ENCODE measurements around the gene SNX9. TPM values are rescaled to one million over a fixed set of nuclear protein-coding genes. Genes with fewer than 3 reads are reported as not detected.

The SNX9 gene
- total and polyA plus RNA-seq, 2 of the 4 experiments (the other 2 are of a cell fraction): 35.3 to 41.2 TPM

- BruUV-seq (replicated peaks): no TSS peak
- H3K4me3 ChIP-seq (ENCODE audit: insufficient read depth, low read depth, low read length): no peak overlapping the region
- no peak overlapping the region for H3K14ac ChIP-seq (replicated peaks; ENCODE audit: low read depth, low read length)
- H3K18ac ChIP-seq (ENCODE audit: low read depth, low read length): no peak overlapping the region
- CTCF ChIA-PET: interaction anchor here (1.1 kb wide), 1 partner anchor 128 kb away, joined by 4 read pairs; no protein-coding TSS in a partner anchor
- H3K27me3 ChIP-seq (ENCODE audit: control insufficient read depth, insufficient read depth, low read length): no peaks in the 10 kb centered on the region
- H3K4me2 ChIP-seq (ENCODE audit: low read depth, low read length): no peak overlapping the region
- no peak overlapping the region for H4K8ac ChIP-seq (ENCODE audit: low read depth in 2 of 2, low read length in 2 of 2)
- no peak overlapping the region for H3K56ac ChIP-seq (ENCODE audit: extremely low read depth, insufficient read depth, low read length)
- no peak for DNase-seq
- no peak overlapping the region for H2AK5ac ChIP-seq (ENCODE audit: low read depth, low read length)
- no peak for TF ChIP-seq RFX5 (IDR thresholded peaks at IDR 0.05; ENCODE audit: low read depth, low read length)
- no peak for TF ChIP-seq MXI1 (IDR thresholded peaks at IDR 0.05; ENCODE audit: borderline replicate concordance, low read depth, low read length)
- TF ChIP-seq POLR2A (IDR thresholded peaks at IDR 0.05; ENCODE audit: low read depth, low read length): no peak
- no peak for TF ChIP-seq RCOR1 (IDR thresholded peaks at IDR 0.05; ENCODE audit: insufficient replicate concordance, low read length)
- no peak for TF ChIP-seq SMC3 (IDR thresholded peaks at IDR 0.05; ENCODE audit: low read depth, low read length)
- no peak for TF ChIP-seq CTCF (conservative IDR thresholded peaks at IDR 0.05; ENCODE audit: low read depth, low read length)
- TF ChIP-seq CHD1 (IDR thresholded peaks at IDR 0.05; ENCODE audit: low read depth, low read length): no peak
- TF ChIP-seq MAZ (IDR thresholded peaks at IDR 0.05; ENCODE audit: borderline replicate concordance, low read depth, low read length): no peak
- TF ChIP-seq MAFK (IDR thresholded peaks at IDR 0.05; ENCODE audit: low read depth, low read length): no peak
- no peak for TF ChIP-seq FOS (IDR thresholded peaks at IDR 0.05; ENCODE audit: low read depth, low read length)
- no peak for TF ChIP-seq RAD21 (IDR thresholded peaks at IDR 0.05; ENCODE audit: low read length)
- no peak for TF ChIP-seq BHLHE40 (IDR thresholded peaks at IDR 0.05; ENCODE audit: low read depth, low read length)
- no peak for TF ChIP-seq USF2 (IDR thresholded peaks at IDR 0.05; ENCODE audit: low read depth, low read length)
- no peak for TF ChIP-seq ELK1 (IDR thresholded peaks at IDR 0.05; ENCODE audit: borderline replicate concordance, low read depth, low read length)
- TF ChIP-seq NFE2L2 (IDR thresholded peaks at IDR 0.05; ENCODE audit: low read depth, low read length): no peak
- no peak overlapping the region for H2BK120ac ChIP-seq (ENCODE audit: low read depth, low read length)
- H4K20me1 ChIP-seq (ENCODE audit: insufficient read depth, low read length): peaks cover 4% of the 10 kb centered on the region
- POLR2A ChIA-PET (ENCODE audit: unreplicated experiment): no interaction called here
- no peak overlapping the region for H3K23ac ChIP-seq (ENCODE audit: low read depth, low read length)
- H2BK20ac ChIP-seq (ENCODE audit: low read depth, low read length): no peak overlapping the region
- H3K79me1 ChIP-seq (ENCODE audit: low read depth in 1 of 2, low read length in 2 of 2): peaks cover 38 to 65% of the 10 kb centered on the region in 2 experiments
- H2BK5ac ChIP-seq (ENCODE audit: low read depth, low read length, poor library complexity, severe bottlenecking): no peak overlapping the region
- H3K4ac ChIP-seq (ENCODE audit: low read depth, low read length): no peak overlapping the region
- H3K36me3 ChIP-seq (ENCODE audit: control insufficient read depth, insufficient read depth, low read length): peaks cover 29% of the 10 kb centered on the region
- no peak overlapping the region for H4K91ac ChIP-seq (ENCODE audit: insufficient read depth, low read depth, low read length)
- no peak for ATAC-seq (ENCODE audit: low read depth)
- H2AK9ac ChIP-seq (replicated peaks; ENCODE audit: low read depth, low read length, poor library complexity): no peak overlapping the region
- no peak overlapping the region for H4K5ac ChIP-seq (ENCODE audit: low read depth, low read length)
- no peak overlapping the region for H3K27ac ChIP-seq (ENCODE audit: insufficient read depth, low read length)
- dilution Hi-C loops (cut with HindIII; ENCODE audit: low sequenced_read_pairs, unreplicated experiment): no loop called here
- no peaks in the 10 kb centered on the region for H3K9me3 ChIP-seq (ENCODE audit: control insufficient read depth, insufficient read depth, low read length)
- in situ Hi-C loops (cut with MboI; ENCODE audit: low sequenced_read_pairs): loop anchor here (25.0 kb wide), 1 partner anchor 573 kb away; the partner anchor contains the start of gene TMEM242
- H3K9me1 ChIP-seq (ENCODE audit: insufficient read depth, low read length): peaks cover 15% of the 10 kb centered on the region
- H2BK15ac ChIP-seq (ENCODE audit: low read depth, low read length): no peak overlapping the region
- H2AFZ ChIP-seq (replicated peaks; ENCODE audit: low read length, poor library complexity): no peak overlapping the region
- no peaks in the 10 kb centered on the region for H3K4me1 ChIP-seq (ENCODE audit: control insufficient read depth, insufficient read depth, low read length)
- WGBS, 2 experiments (ENCODE audit: extremely low coverage in 2 of 2, insufficient read length in 1 of 2): no CpG with 5 or more reads among the region's 7 CpGs
- intact Hi-C loops (cut with micrococcal nuclease): no loop called here
- no peak overlapping the region for H3K9ac ChIP-seq (ENCODE audit: low read depth, low read length)
Observed at GRCh38 chr6:157885211-157885788, 62.3 kb downstream of the SNX9 start.

Data from IMR-90 (cell line).